Measurements from ENCODE around the gene COL5A1. TPM values are rescaled to one million over a fixed set of nuclear protein-coding genes. Genes with fewer than 3 reads are reported as not detected.

Gene COL5A1
- total RNA-seq, 1 donor from 2014 or later: 2.9 TPM

DNA sequence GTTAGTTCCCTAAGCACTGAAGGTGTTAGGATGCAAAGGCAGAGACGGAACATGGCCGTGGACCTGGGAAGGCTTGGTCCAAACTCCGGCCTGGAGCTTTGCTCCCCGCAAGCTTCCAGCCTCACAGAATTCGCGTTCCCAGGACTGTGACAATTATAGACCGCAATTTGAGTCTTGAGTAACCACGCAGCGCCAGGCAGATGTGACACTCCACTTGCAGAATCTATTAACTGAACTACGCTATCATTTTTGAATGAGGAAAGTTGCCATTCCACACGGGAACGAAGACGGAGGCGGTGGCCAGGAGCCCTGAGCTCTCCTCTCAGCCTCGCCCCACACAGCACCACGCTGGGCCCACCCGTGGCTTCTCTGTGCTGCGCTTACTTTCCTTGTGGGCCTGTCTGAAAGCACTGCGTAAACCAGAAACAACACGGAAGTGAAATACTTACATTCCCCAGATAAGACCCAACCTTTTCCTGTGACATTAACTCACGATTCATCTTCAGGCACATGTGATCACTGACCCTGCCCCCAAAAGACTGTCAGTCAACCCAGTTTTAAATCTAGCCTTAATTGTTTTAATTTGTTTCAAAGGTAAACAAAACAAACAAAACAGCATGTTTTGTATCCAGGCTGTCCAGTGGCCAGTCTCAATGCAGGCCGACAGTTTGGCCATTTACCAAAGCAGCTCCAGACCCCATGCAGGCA is 16.1 kb upstream of the COL5A1 start:
- DNase-seq (ENCODE audit: low spot score in 2 of 2): no peak
- no peak for FAIRE-seq

DNA sequence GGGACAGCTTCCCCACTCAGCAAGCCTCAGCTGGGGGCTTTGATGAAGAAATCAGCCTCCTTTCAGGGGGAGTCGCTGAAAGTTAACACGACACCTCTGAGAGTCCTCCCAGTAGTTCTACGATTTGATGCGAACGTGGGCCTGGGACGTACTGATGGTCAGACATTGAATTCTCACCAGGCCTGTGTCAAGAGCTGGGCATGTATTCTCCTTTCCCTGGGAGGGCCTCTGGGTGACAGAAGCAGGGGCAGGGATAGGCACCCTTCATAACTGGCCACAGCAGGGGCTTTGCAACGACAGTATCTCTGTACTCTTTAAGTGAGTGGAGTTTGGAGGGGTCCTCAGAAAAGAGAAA is 15.6 kb upstream of the COL5A1 start:
- DNase-seq (ENCODE audit: low spot score in 2 of 2): no peak

GRCh38 chr9:134626571-134627416 is 14.8 kb upstream of the COL5A1 start:
- FAIRE-seq (no peak), DNase-seq (ENCODE audit: low spot score in 2 of 2) (no peak)

More for the DNA sequence above, 15.6 kb upstream of the COL5A1 start:
- no peak for FAIRE-seq

- FAIRE-seq: no peak
- no peak for DNase-seq (ENCODE audit: low spot score in 2 of 2)
These were observed 13.9 kb upstream of the COL5A1 start for GRCh38 chr9:134627417-134628353.

DNA sequence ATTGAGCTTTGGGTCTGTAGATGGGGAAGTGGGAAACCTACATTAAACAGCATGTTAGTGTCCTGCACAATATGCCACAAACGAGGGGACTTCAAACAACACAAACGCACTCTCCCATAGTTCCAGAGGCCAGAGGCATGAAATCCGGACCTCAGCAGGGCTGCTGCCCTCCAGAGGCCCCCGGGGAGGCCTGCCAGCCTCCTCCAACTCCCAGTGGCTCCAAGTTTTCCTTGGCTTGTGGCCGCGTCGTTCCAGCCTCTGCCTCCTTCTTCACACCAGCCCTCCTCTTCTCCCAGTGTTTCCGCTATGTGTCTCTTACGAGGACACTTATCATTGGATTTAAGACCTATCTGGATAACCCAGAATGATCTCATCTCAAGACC is 13.3 kb upstream of the COL5A1 start:
- FAIRE-seq: no peak
- DNase-seq (ENCODE audit: low spot score in 2 of 2): no peak

DNA sequence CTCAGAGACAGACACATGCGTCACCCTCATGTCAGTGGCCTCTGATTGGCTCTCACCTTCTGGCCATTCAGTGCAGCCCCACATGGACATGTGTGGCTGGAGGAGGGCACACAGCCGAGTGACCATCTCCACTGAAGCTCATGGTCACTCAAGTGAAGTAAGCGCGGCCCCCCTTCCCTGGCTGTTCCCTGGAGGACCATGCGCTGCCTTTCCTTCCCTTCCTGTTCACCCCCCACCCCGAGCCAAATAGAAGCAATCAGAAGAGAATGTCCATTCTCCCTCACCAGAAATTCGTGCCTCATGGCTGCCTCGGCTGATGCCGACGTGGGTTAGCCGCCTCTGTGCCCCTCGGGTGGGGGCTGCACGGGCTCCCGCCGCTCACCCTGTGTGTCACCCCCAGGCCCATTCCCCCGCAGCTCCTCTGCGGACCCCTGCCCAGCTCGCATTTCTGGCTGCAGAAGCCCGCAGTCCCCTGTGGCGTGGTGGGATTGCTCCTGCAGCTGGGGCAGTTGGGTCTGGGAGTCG is 12.5 kb upstream of the COL5A1 start:
- no peak for FAIRE-seq
- no peak for DNase-seq (ENCODE audit: low spot score in 2 of 2)

GRCh38 chr9:134629586-134630392 is 11.8 kb upstream of the COL5A1 start:
- no peak for FAIRE-seq
- DNase-seq (ENCODE audit: low spot score in 2 of 2): no peak

GRCh38 chr9:134630393-134630790 is 11.2 kb upstream of the COL5A1 start:
- FAIRE-seq: no peak
- no peak for DNase-seq (ENCODE audit: low spot score in 2 of 2)

- no peak for FAIRE-seq
- DNase-seq (ENCODE audit: low spot score in 2 of 2): no peak
These were observed 10.7 kb upstream of the COL5A1 start for GRCh38 chr9:134630861-134631260.

DNA sequence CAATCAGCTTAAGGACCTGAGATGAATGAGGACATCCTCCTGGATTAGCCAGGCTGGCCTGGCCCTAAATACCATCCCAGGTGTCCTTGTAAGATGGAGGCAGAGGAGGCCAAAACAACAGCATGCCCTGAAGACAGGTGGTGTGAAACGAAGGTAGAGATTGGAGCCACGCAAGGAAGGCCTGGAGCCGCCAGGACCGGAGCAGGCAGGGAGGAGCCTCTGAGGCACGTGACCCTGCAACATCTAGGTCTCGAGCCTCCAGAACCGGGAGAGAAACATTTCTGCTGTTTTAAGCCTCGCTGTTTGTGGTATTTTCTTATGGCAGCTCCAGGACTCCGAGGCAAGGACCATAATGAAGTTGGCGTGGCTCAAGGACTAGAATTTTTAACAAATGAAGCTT is 9.7 kb upstream of the COL5A1 start:
- no peak for DNase-seq (ENCODE audit: low spot score in 2 of 2)
- FAIRE-seq: no peak

DNA sequence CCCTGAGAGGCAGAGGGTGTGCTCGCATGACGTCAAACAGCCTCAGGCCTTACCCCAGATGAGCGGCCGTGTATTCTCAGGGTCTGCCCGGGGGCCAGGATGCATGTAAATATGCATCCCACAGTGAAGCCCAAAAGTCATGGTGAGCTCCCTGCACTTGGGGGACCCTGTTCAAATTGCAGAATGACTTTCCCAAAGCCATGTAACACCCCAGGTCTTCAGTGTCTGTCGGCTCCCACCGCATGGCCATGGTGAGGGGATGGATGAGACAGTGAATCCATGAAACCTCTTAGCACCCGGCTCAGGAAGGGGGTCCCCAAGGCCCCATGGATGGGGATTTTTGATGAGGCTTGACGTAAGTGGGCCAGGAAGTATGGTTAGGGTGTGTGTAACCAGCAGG is 9.3 kb upstream of the COL5A1 start:
- no peak for DNase-seq (ENCODE audit: low spot score in 2 of 2)
- FAIRE-seq: no peak

- DNase-seq (ENCODE audit: low spot score in 2 of 2): no peak
- FAIRE-seq: no peak
These were observed 8.1 kb upstream of the COL5A1 start for GRCh38 chr9:134633362-134634142.

- DNase-seq (ENCODE audit: low spot score in 2 of 2) (no peak), FAIRE-seq (no peak)
These were observed 7.4 kb upstream of the COL5A1 start for GRCh38 chr9:134634176-134634575.

- no peak for FAIRE-seq
- DNase-seq (ENCODE audit: low spot score in 2 of 2): no peak
These were observed 6.9 kb upstream of the COL5A1 start for GRCh38 chr9:134634667-134635230.

DNA sequence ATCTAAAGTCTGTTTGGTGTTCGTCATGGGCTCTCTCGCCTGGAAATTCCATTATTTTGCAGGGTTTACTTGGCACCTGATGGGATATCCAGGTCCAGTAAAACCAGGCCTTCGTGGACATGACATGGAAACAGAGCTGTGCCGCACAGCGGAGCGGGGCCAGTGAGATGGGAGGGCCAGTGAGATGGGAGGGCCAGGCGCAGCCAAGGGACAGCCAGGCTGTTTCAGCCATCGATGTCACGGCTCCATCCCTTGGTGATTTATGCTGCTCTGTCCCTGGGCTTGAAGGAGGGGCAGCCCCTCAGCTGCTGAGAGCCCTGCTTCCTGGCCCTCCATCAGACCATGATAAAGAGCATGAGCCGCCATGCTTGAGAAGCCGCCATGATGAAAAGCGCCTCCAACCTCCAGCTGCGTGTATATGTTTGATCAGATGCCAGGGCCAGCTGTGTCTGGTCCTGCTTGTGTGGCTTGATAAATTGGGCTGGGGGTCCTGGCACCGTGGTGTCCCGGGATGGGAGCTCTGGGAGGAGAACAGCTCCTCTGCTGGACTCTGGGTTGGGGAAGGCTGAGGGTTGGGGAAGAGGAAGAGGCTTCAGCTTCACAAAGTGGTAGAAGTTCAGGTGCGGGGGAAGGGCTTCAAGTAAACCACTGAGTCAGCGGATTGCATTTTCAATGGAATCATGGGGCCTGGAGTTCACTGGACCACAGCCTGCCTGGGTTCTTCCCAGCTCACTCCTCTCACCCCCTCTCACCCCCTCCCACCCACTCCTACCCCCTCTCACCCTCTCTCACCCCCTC is 6.1 kb upstream of the COL5A1 start:
- no peak for FAIRE-seq

GRCh38 chr9:134636149-134636507 is 5.5 kb upstream of the COL5A1 start:
- DNase-seq (ENCODE audit: low spot score in 2 of 2): no peak
- no peak for FAIRE-seq

More for the DNA sequence above, 6.1 kb upstream of the COL5A1 start:
- no peak for DNase-seq (ENCODE audit: low spot score in 2 of 2)

- no peak for FAIRE-seq
- DNase-seq (ENCODE audit: low spot score in 2 of 2): no peak
These were observed 4.4 kb upstream of the COL5A1 start for GRCh38 chr9:134637241-134637640.

All from frontal cortex (tissue), 4 donors.